Omental fat pad (tissue), 4 donors: Measurements from ENCODE around the gene MAP4K4. TPM values are rescaled to one million over a fixed set of nuclear protein-coding genes. Genes with fewer than 3 reads are reported as not detected.

Experiments used
- ATAC-seq: fragments of 150-250 bp; one replicate; pipeline ENCODE4 v1.9.1; 2016; ENCODE audit warnings: mild to moderate bottlenecking, moderate library complexity; ENCODE audit not compliant: low FRiP score
- DNase-seq: peaks from one replicate; pipeline ENCODE4 v3.0.0-alpha.2; 2019; ENCODE audit warnings: low spot score
- total RNA-seq, 4 donors: library from RNA; depleted of rRNA; stranded (reverse); fragments of >200 nt; gene quantifications; one replicate each; pipeline ENCODE4 v1.1.0, GENCODE V29; 2016
- TF ChIP-seq, protein P1 (sequence below), 3 donors: fragments of 450-650 bp; IDR thresholded peaks; one replicate each; pipeline ENCODE4 v1.5.1; 2016 to 2017; ENCODE audit warnings: antibody characterized with exemption in 3 of 3, mild to moderate bottlenecking in 3 of 3, moderate library complexity in 2 of 3

The MAP4K4 gene
- total RNA-seq, 4 donors from 2014 or later: 85.9 to 199 (median 110) TPM

DNA sequence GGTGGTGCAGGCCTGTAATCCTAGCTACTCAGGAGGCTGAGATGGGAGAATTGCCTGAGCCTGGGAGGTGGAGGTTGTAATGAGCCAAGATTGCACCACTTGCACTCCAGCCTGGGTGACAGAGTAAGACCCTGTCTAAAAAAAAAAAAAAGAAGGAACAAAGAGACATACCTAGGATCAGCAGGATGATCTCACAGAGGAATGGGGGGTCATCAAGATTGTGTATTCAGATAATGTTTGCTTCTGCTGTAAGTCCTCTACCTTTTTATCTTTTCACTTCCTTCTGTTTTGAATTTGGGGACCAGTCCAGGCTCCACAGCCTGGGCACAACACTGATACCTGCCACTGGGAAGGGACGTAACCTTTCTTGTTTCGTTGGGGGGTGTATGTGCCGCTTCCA, 53.2 kb downstream of the MAP4K4 start:
- TF ChIP-seq, protein P1, sequence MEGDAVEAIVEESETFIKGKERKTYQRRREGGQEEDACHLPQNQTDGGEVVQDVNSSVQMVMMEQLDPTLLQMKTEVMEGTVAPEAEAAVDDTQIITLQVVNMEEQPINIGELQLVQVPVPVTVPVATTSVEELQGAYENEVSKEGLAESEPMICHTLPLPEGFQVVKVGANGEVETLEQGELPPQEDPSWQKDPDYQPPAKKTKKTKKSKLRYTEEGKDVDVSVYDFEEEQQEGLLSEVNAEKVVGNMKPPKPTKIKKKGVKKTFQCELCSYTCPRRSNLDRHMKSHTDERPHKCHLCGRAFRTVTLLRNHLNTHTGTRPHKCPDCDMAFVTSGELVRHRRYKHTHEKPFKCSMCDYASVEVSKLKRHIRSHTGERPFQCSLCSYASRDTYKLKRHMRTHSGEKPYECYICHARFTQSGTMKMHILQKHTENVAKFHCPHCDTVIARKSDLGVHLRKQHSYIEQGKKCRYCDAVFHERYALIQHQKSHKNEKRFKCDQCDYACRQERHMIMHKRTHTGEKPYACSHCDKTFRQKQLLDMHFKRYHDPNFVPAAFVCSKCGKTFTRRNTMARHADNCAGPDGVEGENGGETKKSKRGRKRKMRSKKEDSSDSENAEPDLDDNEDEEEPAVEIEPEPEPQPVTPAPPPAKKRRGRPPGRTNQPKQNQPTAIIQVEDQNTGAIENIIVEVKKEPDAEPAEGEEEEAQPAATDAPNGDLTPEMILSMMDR (IDR thresholded peaks at IDR 0.05): no peak
- ATAC-seq: no peak
- DNase-seq: no peak

GRCh38 chr2:101751276-101751815, 53.8 kb downstream of the MAP4K4 start:
- ATAC-seq (no peak), DNase-seq (no peak)
- TF ChIP-seq, protein P1 (IDR thresholded peaks at IDR 0.05): no peak

GRCh38 chr2:101751875-101752619, 54.5 kb downstream of the MAP4K4 start:
- TF ChIP-seq, protein P1 (IDR thresholded peaks at IDR 0.05): no peak
- DNase-seq: no peak
- peak; percentile 33 for ATAC-seq

GRCh38 chr2:101752716-101753616, 55.5 kb downstream of the MAP4K4 start:
- TF ChIP-seq, protein P1 (IDR thresholded peaks at IDR 0.05): no peak
- DNase-seq: no peak
- peak; percentile 25 for ATAC-seq

DNA sequence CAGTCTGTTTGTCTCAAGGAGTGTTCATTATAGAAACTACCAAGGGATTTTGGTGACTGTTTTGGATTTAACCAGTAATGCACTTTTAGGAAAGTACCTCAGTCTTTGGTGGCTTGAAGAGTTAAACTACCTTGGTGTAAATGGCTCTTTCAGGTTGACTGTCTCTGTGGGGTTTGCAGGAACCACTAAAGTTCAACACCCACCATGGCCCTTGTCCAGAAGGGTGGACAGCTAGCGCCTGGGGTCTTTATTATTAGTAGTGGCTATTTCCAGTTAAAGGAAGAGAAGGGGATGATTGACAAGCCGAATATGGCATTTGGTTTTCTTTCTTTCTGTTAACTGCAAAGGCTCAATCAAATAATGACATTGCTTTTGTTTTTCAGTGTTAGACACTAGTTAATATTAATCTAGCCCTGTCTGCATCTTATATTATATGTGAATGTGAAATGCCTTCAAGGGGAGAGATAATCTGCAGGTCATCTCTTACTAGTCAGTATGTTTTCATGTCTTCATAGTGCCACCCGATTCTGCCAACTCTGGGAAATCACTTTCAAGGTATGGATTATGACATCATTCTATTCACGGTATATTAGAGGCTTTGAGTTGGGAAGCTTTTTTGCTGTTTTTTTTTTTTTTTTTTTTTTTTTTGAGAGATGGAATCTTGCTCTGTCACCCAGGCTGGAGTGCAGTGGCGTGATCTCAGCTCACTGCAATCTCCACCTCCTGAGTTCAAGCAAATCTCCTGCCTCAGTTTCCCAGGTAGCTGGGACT, 56.4 kb downstream of the MAP4K4 start:
- no peak for DNase-seq

GRCh38 chr2:101754618-101755017, 57.1 kb downstream of the MAP4K4 start:
- ATAC-seq (no peak), DNase-seq (no peak)
- TF ChIP-seq, protein P1 (IDR thresholded peaks at IDR 0.05): no peak

More for the DNA sequence above, 56.4 kb downstream of the MAP4K4 start:
- no peak for ATAC-seq
- TF ChIP-seq, protein P1 (IDR thresholded peaks at IDR 0.05): no peak
